ENCODE data around the gene SAMD13. TPM values are rescaled to one million over a fixed set of nuclear protein-coding genes. Genes with fewer than 3 reads are reported as not detected.

The SAMD13 gene
- total RNA-seq, 1 donor from 2014 or later = 0.93 TPM

- no peaks in the 10 kb centered on the region for H4K20me1 ChIP-seq (ENCODE audit: insufficient read depth, low read length)
- H3K27me3 Mint-ChIP-seq (ENCODE audit: low read depth, unreplicated experiment) = peaks cover 2% of the 10 kb centered on the region
- H3K27me3 ChIP-seq (ENCODE audit: insufficient read depth, low read length) = no peaks in the 10 kb centered on the region
- peak overlapping the region; percentile 58 for H3K9ac ChIP-seq (ENCODE audit: low read length)
- H3K9me3 ChIP-seq (ENCODE audit: insufficient read depth, low read depth, low read length) = no peaks in the 10 kb centered on the region
- H2AFZ ChIP-seq (ENCODE audit: low read depth, low read length) = no peak overlapping the region
- TF ChIP-seq CTCF (IDR thresholded peaks at IDR 0.05; ENCODE audit: insufficient read depth, low read depth, low read length) (no peak), EZH2 (IDR thresholded peaks at IDR 0.05; ENCODE audit: insufficient read depth, low read length) (no peak)
- DNase-seq (ENCODE audit: low read depth) (peak; percentile 97), FAIRE-seq (peak; percentile 39)
- H3K79me2 ChIP-seq (ENCODE audit: insufficient read depth, low read length) = no peaks in the 10 kb centered on the region
- H3K4me1 ChIP-seq (ENCODE audit: insufficient read depth, low read length) = peaks cover 27% of the 10 kb centered on the region
- peaks cover 2% of the 10 kb centered on the region for H3K36me3 Mint-ChIP-seq (ENCODE audit: low read depth, unreplicated experiment)
- H3K4me3 Mint-ChIP-seq (ENCODE audit: unreplicated experiment) = peak overlapping the region; percentile 30
- no peaks in the 10 kb centered on the region for H3K36me3 ChIP-seq (ENCODE audit: insufficient read depth, low read length)
- H3K4me1 Mint-ChIP-seq (ENCODE audit: low read depth, unreplicated experiment) = peaks cover 26% of the 10 kb centered on the region
- peak overlapping the region; percentile 91 for H3K27ac ChIP-seq (ENCODE audit: low read depth, low read length)
- H3K4me2 ChIP-seq (ENCODE audit: low read length) = peak overlapping the region; percentile 42
- peak overlapping the region; percentile 97 for H3K27ac Mint-ChIP-seq (ENCODE audit: unreplicated experiment)
- no peaks in the 10 kb centered on the region for H3K9me3 Mint-ChIP-seq (ENCODE audit: unreplicated experiment)
- H3K4me3 ChIP-seq (ENCODE audit: insufficient read depth, low read depth, low read length) = no peak overlapping the region
Observed at GRCh38 chr1:84253891-84254290, 47.6 kb upstream of the SAMD13 start.

- Histone ChIP-seq H3K27ac (ENCODE audit: low read depth, low read length) (peak overlapping the region; percentile 91), H3K36me3 (ENCODE audit: insufficient read depth, low read length) (no peaks in the 10 kb centered on the region), H3K4me3 (ENCODE audit: insufficient read depth, low read depth, low read length) (no peak overlapping the region), H4K20me1 (ENCODE audit: insufficient read depth, low read length) (no peaks in the 10 kb centered on the region), H3K79me2 (ENCODE audit: insufficient read depth, low read length) (no peaks in the 10 kb centered on the region), H3K27me3 (ENCODE audit: insufficient read depth, low read length) (no peaks in the 10 kb centered on the region), H3K4me1 (ENCODE audit: insufficient read depth, low read length) (peaks cover 27% of the 10 kb centered on the region), H3K4me2 (ENCODE audit: low read length) (peak overlapping the region; percentile 42), H2AFZ (ENCODE audit: low read depth, low read length) (no peak overlapping the region), H3K9me3 (ENCODE audit: insufficient read depth, low read depth, low read length) (no peaks in the 10 kb centered on the region), H3K9ac (ENCODE audit: low read length) (no peak overlapping the region)
- H3K9me3 Mint-ChIP-seq (ENCODE audit: unreplicated experiment) = no peaks in the 10 kb centered on the region
- DNase-seq (ENCODE audit: low read depth) (no peak), FAIRE-seq (no peak)
- H3K27me3 Mint-ChIP-seq (ENCODE audit: low read depth, unreplicated experiment) = peaks cover 5% of the 10 kb centered on the region
- H3K36me3 Mint-ChIP-seq (ENCODE audit: low read depth, unreplicated experiment) = peaks cover 2% of the 10 kb centered on the region
- TF ChIP-seq EZH2 (IDR thresholded peaks at IDR 0.05; ENCODE audit: insufficient read depth, low read length) (no peak), CTCF (IDR thresholded peaks at IDR 0.05; ENCODE audit: insufficient read depth, low read depth, low read length) (no peak)
- peaks cover 26% of the 10 kb centered on the region for H3K4me1 Mint-ChIP-seq (ENCODE audit: low read depth, unreplicated experiment)
- H3K27ac Mint-ChIP-seq (ENCODE audit: unreplicated experiment) = peak overlapping the region; percentile 97
- no peak overlapping the region for H3K4me3 Mint-ChIP-seq (ENCODE audit: unreplicated experiment)
Observed at GRCh38 chr1:84254703-84255238, 46.7 kb upstream of the SAMD13 start.

GRCh38 chr1:84255582-84255981, 45.9 kb upstream of the SAMD13 start:
- no peak overlapping the region for H3K9ac ChIP-seq (ENCODE audit: low read length)
- H3K27ac ChIP-seq (ENCODE audit: low read depth, low read length) = no peak overlapping the region
- no peaks in the 10 kb centered on the region for H3K36me3 ChIP-seq (ENCODE audit: insufficient read depth, low read length)
- H2AFZ ChIP-seq (ENCODE audit: low read depth, low read length) = no peak overlapping the region
- TF ChIP-seq EZH2 (IDR thresholded peaks at IDR 0.05; ENCODE audit: insufficient read depth, low read length) (no peak), CTCF (IDR thresholded peaks at IDR 0.05; ENCODE audit: insufficient read depth, low read depth, low read length) (no peak)
- H3K4me3 Mint-ChIP-seq (ENCODE audit: unreplicated experiment) = no peak overlapping the region
- H3K27me3 Mint-ChIP-seq (ENCODE audit: low read depth, unreplicated experiment) = peaks cover 5% of the 10 kb centered on the region
- H3K4me1 Mint-ChIP-seq (ENCODE audit: low read depth, unreplicated experiment) = peaks cover 26% of the 10 kb centered on the region
- H3K4me3 ChIP-seq (ENCODE audit: insufficient read depth, low read depth, low read length) = no peak overlapping the region
- FAIRE-seq = no peak
- no peaks in the 10 kb centered on the region for H4K20me1 ChIP-seq (ENCODE audit: insufficient read depth, low read length)
- no peaks in the 10 kb centered on the region for H3K9me3 ChIP-seq (ENCODE audit: insufficient read depth, low read depth, low read length)
- no peak overlapping the region for H3K4me2 ChIP-seq (ENCODE audit: low read length)
- H3K4me1 ChIP-seq (ENCODE audit: insufficient read depth, low read length) = peaks cover 27% of the 10 kb centered on the region
- H3K79me2 ChIP-seq (ENCODE audit: insufficient read depth, low read length) = no peaks in the 10 kb centered on the region
- H3K27ac Mint-ChIP-seq (ENCODE audit: unreplicated experiment) = no peak overlapping the region
- no peak for DNase-seq (ENCODE audit: low read depth)
- peaks cover 2% of the 10 kb centered on the region for H3K36me3 Mint-ChIP-seq (ENCODE audit: low read depth, unreplicated experiment)
- H3K9me3 Mint-ChIP-seq (ENCODE audit: unreplicated experiment) = no peaks in the 10 kb centered on the region
- H3K27me3 ChIP-seq (ENCODE audit: insufficient read depth, low read length) = no peaks in the 10 kb centered on the region
